Vagina (tissue), 2 donors: ENCODE data around the gene FBXO21.
"Not testable (repeated sequence)": the region's sequence is repeated elsewhere in the genome, so short reads cannot be mapped to it uniquely, and the experiment has no call there.

Experiments
- CTCF ChIP-seq, 3 experiments: fragments of 450-650 bp in 2 of 3; fragments of 200-600 bp in 1 of 3; sonication (generic) in 1 of 3; IDR thresholded peaks; one replicate each; pipeline ENCODE4 v1.5.1; 2017 to 2019; ENCODE audit warnings: antibody characterized with exemption in 3 of 3, mild to moderate bottlenecking in 2 of 3, moderate library complexity in 2 of 3
- POLR2AphosphoS5 ChIP-seq, 2 donors: sonication (generic); formaldehyde crosslinking; IDR thresholded peaks; one replicate each; pipeline ENCODE4 v1.9.0; 2017; ENCODE audit warnings: antibody characterized with exemption in 2 of 2, mild to moderate bottlenecking in 2 of 2, low read depth in 1 of 2; ENCODE audit not compliant: insufficient read depth in 1 of 2

GRCh38 chr12:117220947-117221346, 30.7 kb upstream of the FBXO21 start:
- not testable (repeated sequence) for TF ChIP-seq CTCF (IDR thresholded peaks at IDR 0.05); POLR2AphosphoS5 (IDR thresholded peaks at IDR 0.05; ENCODE audit: insufficient read depth in 1 of 2, low read depth in 1 of 2)
